Measurements from ENCODE around the gene FAM50A. TPM values are rescaled to one million over a fixed set of nuclear protein-coding genes. Genes with fewer than 3 reads are reported as not detected.
A peak's percentile ranks its signal among the peaks of the same experiment; 100 is the strongest.

The FAM50A gene
- total RNA-seq, 1 experiment from 2014 or later = 82.1 TPM

DNA sequence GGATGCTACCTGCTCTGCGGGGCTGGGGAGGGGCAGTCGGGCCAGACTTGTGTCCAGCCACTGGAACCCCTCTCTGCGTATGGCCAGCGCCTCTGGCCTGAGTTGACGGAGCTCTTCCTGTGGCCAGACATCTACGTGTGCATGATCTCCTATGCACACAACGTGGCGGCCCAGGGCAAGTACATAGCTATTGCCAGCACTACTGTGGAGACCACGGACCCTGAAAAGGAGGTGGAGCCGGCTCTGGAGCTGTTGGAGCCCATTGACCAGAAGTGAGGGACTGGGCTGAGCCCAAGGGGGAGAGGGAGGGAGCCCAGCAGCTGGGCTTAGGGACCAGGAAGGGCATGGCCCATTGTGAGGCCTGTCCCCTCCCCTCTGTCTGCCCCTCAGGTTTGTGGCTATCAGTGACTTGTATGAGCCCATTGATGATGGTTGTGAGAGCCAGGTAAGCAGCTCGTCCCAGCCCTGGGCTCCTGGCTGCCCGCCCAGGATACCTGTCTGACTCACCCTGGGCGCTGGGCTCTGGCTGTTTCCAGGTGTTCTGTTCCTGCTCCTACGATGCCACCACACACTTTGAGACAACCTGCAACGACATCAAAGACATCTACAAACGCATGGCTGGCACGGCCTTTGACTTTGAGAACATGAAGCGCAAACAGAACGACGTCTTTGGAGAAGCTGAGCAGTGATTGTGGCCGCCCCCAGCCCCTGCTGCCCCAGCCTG lies 1.8 kb upstream of the FAM50A start:
- POLR2A ChIA-PET (ENCODE audit: unreplicated experiment) = interaction anchor here (0.6 to 0.7 kb wide), 4 partner anchors 10 to 310 kb away, joined by 3 to 8 read pairs (median 4); partner anchors contain the start of gene PLXNA3
- peaks cover 13% of the 10 kb centered on the region; the same call in 1 of the 2 replicates for H3F3A ChIP-seq (ENCODE audit: insufficient read depth, low read depth)
- intact Hi-C loops (cut with micrococcal nuclease; ENCODE audit: unreplicated experiment) = loop anchor here (5.0 kb wide), 1 partner anchor 45 kb away; the partner anchor contains the start of gene RPL10

DNA sequence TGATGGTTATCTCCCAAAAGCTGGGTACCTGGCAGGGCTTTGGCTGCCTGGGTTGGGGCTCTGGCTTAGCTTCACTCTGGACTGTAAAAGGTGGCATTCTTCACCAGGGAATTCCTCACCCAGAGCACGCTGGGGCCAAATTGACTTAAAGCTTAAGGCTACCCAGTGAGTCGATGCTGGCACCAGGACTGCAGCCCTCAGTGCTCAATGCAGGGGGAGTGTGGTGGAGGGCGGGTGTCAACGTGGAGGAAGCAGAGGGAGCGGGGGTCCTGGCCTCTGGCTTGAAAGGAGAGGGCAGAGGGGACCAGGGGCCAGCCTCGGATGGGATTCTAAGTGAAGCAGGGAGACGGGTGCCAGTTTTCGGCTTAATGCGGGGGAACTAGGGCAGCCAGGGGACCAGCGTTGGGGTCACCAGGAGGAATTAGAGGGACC lies 446 bp upstream of the FAM50A start:
- H3K4me2 ChIP-seq = peak overlapping the region; percentile 69
- DNase-seq = no peak
- BruUV-seq (replicated peaks) = no TSS peak
- no peak for TF ChIP-seq CTCF (conservative IDR thresholded peaks at IDR 0.05)
- no peak for TF ChIP-seq EZH2 (IDR thresholded peaks at IDR 0.05; ENCODE audit: low read depth)
- no peaks in the 10 kb centered on the region for H3K4me1 ChIP-seq (replicated peaks; ENCODE audit: insufficient read depth)
- peaks cover 13% of the 10 kb centered on the region; the same call in 1 of the 2 replicates for H3F3A ChIP-seq (ENCODE audit: insufficient read depth, low read depth)
- no peaks in the 10 kb centered on the region for H3K36me3 ChIP-seq (ENCODE audit: low read depth)
- H2AFZ ChIP-seq = no peak overlapping the region
- H4K20me1 ChIP-seq (ENCODE audit: insufficient read depth) = no peaks in the 10 kb centered on the region
- no peaks in the 10 kb centered on the region for H3K27me3 ChIP-seq (ENCODE audit: insufficient read depth, low read depth)
- ChIA-PET POLR2A (ENCODE audit: unreplicated experiment) (no interaction called here), CTCF (no interaction called here)
- H3K9me3 ChIP-seq (ENCODE audit: insufficient read depth, low read depth) = no peaks in the 10 kb centered on the region
- peak overlapping the region; percentile 43; the same call in 1 of the 2 replicates for H3K4me3 ChIP-seq
- peaks cover 15% of the 10 kb centered on the region for H3K79me2 ChIP-seq (ENCODE audit: low read depth)
- H3K9me2 ChIP-seq (ENCODE audit: insufficient read depth) = no peaks in the 10 kb centered on the region
- no peak overlapping the region for H3K27ac ChIP-seq
- intact Hi-C loops (cut with micrococcal nuclease; ENCODE audit: unreplicated experiment) = loop anchor here (5.0 kb wide), 1 partner anchor 46 kb away; the partner anchor contains the start of gene RPL10

More for the DNA sequence above, 1.8 kb upstream of the FAM50A start:
- H3K9me3 ChIP-seq (ENCODE audit: insufficient read depth, low read depth) = no peaks in the 10 kb centered on the region
- TSS peak; percentile 8 for BruUV-seq (replicated peaks)
- H3K27ac ChIP-seq = no peak overlapping the region
- H3K27me3 ChIP-seq (ENCODE audit: insufficient read depth, low read depth) = no peaks in the 10 kb centered on the region
- peaks cover 25% of the 10 kb centered on the region for H3K79me2 ChIP-seq (ENCODE audit: low read depth)
- DNase-seq = peak; percentile 62 to 74
- no peaks in the 10 kb centered on the region for H3K9me2 ChIP-seq (ENCODE audit: insufficient read depth)
- H3K36me3 ChIP-seq (ENCODE audit: low read depth) = no peaks in the 10 kb centered on the region
- no peaks in the 10 kb centered on the region for H4K20me1 ChIP-seq (ENCODE audit: insufficient read depth)
- no peak overlapping the region for H2AFZ ChIP-seq
- no peak overlapping the region for H3K4me2 ChIP-seq
- peaks cover 7% of the 10 kb centered on the region; the same call in 1 of the 2 replicates for H3K4me1 ChIP-seq (replicated peaks; ENCODE audit: insufficient read depth)
- TF ChIP-seq CTCF (conservative IDR thresholded peaks at IDR 0.05) (no peak), EZH2 (IDR thresholded peaks at IDR 0.05; ENCODE audit: low read depth) (no peak)
- H3K4me3 ChIP-seq = no peak overlapping the region
- CTCF ChIA-PET = interaction anchor here (1.0 kb wide), 1 partner anchor 69 kb away, joined by 5 read pairs; no protein-coding TSS in a partner anchor

GRCh38 chrX:154444755-154445246 lies 860 bp downstream of the FAM50A start:
- no peaks in the 10 kb centered on the region for H3K36me3 ChIP-seq (ENCODE audit: low read depth)
- H3K4me3 ChIP-seq = peak overlapping the region; percentile 72
- H2AFZ ChIP-seq = peak overlapping the region; percentile 79
- H4K20me1 ChIP-seq (ENCODE audit: insufficient read depth) = no peaks in the 10 kb centered on the region
- no peaks in the 10 kb centered on the region for H3K4me1 ChIP-seq (replicated peaks; ENCODE audit: insufficient read depth)
- H3K79me2 ChIP-seq (ENCODE audit: low read depth) = peaks cover 10% of the 10 kb centered on the region
- H3K9me2 ChIP-seq (ENCODE audit: insufficient read depth) = no peaks in the 10 kb centered on the region
- H3K9me3 ChIP-seq (ENCODE audit: insufficient read depth, low read depth) = no peaks in the 10 kb centered on the region
- peaks cover 13% of the 10 kb centered on the region; the same call in 1 of the 2 replicates for H3F3A ChIP-seq (ENCODE audit: insufficient read depth, low read depth)
- TF ChIP-seq CTCF (conservative IDR thresholded peaks at IDR 0.05) = no peak
- no peak for TF ChIP-seq EZH2 (IDR thresholded peaks at IDR 0.05; ENCODE audit: low read depth)
- no peaks in the 10 kb centered on the region for H3K27me3 ChIP-seq (ENCODE audit: insufficient read depth, low read depth)
- BruUV-seq (replicated peaks) = no TSS peak
- ChIA-PET POLR2A (ENCODE audit: unreplicated experiment) (interaction anchor here (0.6 kb wide), 2 partner anchors 96 to 558 kb away, joined by 3 to 4 read pairs; no protein-coding TSS in a partner anchor), CTCF (no interaction called here)
- H3K27ac ChIP-seq = no peak overlapping the region
- intact Hi-C loops (cut with micrococcal nuclease; ENCODE audit: unreplicated experiment) = loop anchor here (5.0 kb wide), 1 partner anchor 48 kb away; the partner anchor contains the start of gene RPL10
- DNase-seq = no peak
- peak overlapping the region; percentile 82 for H3K4me2 ChIP-seq
